ENCODE results near the gene SLC25A48.

Gene SLC25A48, protein sequence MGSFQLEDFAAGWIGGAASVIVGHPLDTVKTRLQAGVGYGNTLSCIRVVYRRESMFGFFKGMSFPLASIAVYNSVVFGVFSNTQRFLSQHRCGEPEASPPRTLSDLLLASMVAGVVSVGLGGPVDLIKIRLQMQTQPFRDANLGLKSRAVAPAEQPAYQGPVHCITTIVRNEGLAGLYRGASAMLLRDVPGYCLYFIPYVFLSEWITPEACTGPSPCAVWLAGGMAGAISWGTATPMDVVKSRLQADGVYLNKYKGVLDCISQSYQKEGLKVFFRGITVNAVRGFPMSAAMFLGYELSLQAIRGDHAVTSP

DNA sequence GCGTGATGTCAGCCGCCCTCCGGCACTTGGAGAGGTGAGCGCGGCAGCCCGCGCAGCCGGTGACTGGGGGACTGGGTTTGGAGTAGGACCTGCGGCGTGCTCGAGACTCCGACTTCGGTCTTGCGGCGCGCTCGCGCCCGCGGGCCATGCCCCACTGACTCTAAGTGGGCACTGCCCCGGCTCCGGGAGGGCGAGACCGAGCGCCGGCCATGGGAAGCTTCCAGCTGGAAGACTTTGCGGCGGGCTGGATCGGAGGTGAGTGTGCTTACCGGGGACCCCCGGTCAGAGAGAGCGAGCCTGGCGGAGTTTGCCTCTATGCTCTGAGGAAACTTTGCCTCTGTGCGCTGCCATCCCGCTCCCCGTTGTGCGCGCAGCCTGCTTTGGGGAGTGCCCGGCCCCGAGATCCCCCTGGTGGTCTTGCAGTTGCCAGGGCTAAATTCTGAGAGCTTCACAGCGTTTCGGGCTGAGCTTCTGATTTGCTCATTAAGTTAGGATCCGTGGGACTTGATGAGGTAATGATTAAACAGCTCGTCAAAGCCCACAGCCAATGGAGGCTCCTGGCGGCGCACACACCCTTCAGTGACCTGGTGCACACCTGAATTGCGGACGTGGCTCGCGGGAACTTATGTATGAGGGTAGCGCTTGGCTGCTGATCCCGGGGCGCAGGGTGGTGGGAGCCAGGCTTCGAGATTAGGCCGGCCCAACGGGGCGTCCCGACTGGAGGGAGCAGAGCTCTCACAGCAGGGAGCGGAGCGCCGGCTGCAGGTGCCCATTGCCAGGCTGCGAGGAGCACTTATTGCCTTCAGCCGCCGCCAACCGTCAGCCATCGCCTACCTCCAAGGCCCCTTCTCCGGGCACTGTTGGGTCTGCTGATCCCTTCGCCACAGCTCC is at the start of gene SLC25A48:
Gene SLC25A48, plus strand, starts transcription at position 25 of the 891 bp plus-strand sequence. Its CDS starts 185 bp downstream, at position 210.
- DNase-seq = peak; percentile 70

DNA sequence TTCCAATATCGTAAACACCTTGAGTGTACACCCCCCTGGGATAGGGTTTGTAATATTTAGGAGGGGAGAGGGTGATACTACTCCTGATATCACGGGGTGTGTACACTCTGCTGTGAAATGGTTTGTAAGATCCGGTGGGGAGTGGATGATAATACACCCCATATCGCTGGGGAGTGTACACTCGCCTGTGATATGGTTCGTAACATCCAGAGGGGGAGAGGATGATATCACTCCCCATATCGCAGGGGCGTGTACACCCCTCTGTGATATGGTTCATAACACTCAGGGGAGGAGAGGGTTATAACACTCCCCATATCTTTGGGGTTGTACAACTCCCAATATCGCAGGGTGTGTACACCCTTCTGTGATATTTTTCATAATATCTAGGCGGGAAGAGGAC is 33.8 kb upstream of the SLC25A48 start:
- DNase-seq = no peak

DNA sequence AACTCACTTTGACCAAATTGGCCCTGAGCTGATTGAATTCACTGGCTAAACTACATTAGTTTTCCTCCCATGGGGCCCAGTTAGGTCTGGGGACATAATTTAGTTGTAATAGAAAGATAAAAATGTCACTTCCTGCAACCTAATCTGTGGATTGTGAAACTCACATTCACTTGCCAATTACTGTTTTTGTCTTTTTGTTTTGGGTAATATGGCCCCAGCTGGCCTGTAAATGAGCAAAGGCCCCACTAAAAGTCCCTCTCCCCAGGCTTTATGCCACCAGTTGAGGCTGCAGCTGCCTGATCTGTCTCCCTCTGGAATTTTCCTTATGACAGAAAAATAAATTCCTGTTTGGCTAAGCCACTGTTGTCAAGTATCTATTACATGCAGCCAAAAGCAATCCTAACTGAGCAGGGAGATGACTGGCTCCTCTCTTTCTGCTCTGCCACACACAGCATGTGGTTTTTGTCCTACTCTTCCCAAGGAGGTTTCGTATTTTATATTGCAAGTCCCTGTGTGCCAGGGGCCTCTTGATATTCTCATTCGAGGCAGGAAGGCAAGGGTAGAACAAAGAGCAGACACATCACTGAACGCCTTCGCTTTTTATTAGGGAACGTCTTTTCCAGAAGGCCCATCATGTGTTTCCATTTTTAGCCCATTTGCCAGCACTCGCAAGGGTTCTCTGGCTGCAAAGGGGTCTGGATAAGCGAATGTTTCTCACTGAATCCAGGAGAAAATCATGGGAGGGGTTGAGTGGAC is 24.1 kb upstream of the SLC25A48 start:
- no peak for DNase-seq

DNA sequence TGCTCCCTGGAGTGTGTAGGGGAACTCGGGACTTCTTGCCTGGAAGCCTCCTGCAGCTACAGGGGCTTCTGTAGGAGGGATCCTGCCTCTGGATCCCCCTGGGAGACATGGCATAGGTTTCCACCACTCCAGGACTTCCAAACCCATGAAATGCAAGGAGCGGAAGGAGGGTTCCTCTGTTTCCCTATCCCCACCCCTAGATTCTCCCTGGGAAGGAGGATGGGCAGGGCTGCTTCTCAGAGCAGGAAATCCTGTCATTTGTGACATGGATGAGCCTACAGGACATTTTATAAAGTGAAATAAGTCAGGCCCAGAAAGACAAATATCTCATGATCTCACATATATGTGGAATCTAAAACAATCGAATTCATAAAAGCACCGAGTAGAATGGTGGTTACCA is 23.5 kb upstream of the SLC25A48 start:
- DNase-seq = no peak

DNA sequence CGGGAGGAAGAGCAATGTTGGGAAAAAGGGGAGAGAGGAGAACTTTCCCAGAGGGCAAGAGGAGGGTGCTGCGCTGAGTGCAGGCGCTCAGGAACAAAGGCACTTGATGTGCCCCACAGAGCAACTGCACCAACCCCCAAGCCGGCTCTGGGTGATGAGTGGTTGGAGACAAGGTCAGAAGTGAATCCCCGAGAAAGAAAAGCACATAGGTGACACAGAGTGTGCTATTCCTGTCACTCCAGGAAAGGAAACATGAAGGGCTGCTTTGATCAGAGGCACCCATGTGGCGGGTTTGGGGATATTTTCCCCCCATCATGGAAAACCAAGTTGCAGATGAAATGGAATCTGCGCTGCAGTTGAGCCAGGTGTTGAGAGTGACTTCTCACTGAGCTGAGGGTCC is 20.7 kb upstream of the SLC25A48 start:
- no peak for DNase-seq

GRCh38 chr5:135814316-135814715 is 20.1 kb upstream of the SLC25A48 start:
- DNase-seq = no peak

GRCh38 chr5:135814812-135815211 is 19.7 kb upstream of the SLC25A48 start:
- DNase-seq = no peak

GRCh38 chr5:135821061-135821801 is 13.2 kb upstream of the SLC25A48 start:
- no peak for DNase-seq

DNA sequence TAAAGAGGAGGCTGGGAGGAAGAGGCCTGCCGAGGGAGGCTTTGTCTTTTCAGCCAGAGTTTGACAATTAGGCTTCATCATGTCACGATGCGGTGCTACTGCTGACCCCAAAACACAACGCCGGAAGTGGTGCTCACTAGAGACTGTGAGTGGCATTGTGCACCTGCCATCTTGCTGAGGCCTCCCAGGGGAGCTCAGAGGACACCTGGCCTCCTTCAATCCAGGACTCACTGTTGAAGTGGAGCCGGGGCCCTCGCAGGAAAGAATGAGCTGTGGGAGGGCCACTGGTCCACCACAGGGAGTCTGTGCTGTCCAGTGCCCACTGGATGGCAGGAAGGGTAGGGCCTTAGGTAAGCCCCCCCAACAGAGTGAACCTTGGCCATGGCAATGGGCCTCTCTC is 12.7 kb upstream of the SLC25A48 start:
- no peak for DNase-seq

DNA sequence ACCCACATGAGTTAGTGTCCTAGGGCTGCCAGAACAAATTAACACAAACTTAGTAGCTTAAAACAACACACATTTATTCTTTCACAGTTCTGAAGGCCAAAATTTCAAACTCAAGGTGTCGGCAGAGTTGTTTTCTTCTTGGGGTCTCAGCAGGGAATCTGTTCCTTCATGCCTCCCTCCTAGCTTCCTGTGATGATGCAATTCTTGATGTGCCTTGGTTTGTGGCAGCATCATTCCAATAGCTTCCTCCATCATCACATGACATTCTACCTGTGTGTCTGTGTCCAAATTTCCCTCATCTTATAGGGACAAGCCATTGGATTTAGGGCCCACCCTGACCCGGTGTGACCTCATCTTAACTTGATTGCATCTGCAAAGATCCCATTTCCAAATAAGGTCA is 12.2 kb upstream of the SLC25A48 start:
- DNase-seq = no peak

- no peak for DNase-seq
These were observed 11.5 kb upstream of the SLC25A48 start for GRCh38 chr5:135822959-135823358.

DNA sequence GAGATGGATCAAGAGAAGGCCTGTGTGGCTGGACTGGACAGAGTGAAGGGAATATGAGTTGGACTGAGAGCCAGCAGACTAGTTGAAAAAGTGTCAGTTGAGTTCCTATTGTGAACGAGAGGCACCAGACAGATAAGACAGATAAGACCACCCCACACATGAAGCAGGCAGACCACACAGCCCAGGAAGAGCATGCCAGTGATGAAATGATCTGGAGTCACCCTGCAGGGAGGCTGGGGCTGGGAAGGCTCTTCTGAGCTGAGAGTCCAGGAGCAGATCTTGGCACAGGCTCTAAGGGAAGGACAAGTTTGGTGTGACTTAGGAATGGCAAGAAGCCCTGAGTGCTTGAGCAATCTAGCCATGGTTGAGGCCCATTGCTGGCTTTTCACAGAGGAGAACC is 10.6 kb upstream of the SLC25A48 start:
- no peak for DNase-seq

DNA sequence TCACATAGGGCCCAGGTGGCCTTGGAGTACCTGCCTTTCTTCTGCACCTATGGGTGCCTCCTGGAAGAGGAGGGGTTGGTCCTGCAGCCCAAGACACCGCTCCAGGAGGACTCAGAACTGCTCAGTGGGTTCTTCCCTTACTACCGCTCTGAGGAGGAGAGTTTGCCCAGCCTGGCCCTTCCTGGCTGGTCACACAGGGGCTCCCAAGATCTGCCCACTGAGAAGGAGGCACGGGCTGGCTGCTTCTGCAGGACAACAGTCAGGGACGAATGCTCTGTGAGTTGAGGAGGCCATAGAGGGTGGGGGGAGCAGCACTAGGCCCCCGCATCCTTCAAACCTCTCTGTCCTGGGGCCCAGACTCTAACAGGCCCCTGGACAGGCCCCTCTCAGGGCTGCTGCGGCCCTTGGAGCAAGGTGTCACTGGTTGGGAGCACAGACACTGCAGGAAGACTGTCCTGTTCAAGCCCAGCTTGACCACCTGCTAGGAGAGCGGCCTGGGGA is 9.9 kb upstream of the SLC25A48 start:
- DNase-seq = no peak

DNA sequence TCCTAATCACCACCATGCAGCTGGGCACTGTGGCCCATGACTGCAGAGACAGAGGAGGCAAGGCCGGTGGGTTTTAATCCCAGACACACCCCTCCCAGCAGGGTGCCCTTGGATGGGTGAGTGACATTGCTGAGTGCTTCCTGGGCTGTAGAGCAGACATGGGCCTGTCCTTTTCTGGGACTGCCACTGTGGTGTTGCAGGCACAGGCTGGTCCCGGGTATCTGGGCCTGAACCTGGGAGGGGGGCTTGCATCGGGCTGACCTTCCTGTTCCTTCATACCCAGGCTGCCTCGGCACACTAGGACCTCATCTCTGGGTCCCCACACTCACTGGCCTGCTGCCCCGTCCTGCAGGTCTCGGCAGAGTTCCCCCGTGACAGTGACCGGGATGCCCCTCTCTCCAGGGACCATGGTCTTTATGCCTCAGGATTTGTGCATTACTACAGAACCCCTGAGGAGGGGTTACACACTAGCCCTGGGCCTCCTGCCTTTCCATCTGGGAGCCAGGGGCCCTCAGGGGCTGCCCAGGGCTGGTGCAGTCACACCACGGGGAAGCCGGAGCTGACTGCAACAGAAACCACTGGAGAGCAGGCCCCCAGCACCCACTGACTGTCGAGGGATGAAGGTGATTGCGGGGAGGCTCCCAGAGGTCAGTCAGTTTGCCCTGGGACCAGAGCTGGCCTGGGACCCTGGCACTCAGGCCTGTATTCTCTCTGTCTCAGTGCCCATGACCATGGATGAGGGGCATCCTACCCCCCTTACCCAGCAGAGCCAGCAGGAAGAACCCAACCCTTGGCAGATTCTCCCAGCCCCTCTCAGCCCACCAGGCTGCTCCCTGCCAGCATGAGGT is 8.9 kb upstream of the SLC25A48 start:
- DNase-seq = no peak

DNA sequence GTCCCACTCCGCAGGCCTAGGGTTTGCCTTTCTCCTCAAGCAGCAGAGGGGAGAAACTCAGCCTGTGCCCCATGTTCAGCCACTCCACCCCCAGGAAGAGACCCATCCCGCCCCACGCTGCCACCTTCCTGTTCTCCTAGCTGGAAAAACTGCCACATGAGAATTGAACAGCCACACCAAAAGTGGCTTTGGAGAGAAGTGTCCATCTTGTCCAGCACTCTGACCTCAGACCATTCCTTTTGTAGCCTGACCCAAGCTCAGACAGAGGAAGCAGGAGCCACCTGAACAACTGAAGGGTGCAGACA is 8.3 kb upstream of the SLC25A48 start:
- no peak for DNase-seq

DNA sequence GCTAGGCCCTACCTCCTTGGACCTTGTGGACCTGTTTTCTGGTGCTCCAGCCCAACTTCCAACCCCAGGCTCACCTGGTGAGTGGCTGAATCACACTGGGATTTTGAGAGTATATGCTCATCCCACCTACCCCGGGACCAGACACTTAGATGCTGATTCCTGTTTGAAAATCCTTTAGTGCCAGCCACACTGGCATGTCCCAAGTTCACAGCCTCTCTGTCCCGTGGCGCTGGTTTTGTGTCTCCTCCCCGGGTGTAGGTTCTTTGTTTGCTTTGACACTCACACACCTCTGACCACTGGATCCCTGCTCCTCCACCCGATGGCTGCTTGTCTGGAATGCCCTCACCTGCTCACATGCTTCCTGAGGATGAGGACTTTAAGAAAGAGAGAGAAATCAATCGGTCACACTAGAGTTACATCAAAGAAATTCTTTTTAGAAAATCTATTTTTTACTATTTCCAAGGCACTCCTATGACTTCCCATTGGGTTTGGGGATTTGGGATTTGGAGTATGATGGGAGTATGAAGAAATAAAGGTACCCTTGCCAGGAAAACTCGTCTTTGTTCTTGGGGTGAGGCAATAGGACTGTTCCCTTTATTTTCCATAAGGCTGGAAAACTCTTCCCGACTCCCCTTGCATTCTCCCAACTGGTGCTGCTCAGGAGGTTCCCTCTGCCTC is 7.3 kb upstream of the SLC25A48 start:
- DNase-seq = no peak

GRCh38 chr5:135827965-135828781 is 6.3 kb upstream of the SLC25A48 start:
- DNase-seq = no peak

DNA sequence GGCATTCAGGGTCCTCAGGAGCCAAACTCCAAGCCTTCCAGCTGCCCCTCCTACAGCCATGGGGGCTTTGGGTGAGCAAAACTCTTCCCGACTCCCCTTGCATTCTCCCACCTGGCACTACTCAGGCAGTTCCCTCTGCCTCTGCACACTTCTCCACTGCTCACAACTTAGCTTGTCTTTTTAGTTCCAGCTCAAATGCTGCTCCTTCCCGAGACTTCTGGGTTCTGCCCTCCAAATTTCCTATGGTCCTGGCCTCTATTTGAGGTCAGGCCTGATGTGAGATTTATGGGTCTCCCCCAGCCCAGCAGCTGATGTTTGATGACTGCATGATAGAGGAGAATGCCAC is 5.7 kb upstream of the SLC25A48 start:
- DNase-seq = no peak

GRCh38 chr5:135829179-135829578 is 5.3 kb upstream of the SLC25A48 start:
- no peak for DNase-seq

DNA sequence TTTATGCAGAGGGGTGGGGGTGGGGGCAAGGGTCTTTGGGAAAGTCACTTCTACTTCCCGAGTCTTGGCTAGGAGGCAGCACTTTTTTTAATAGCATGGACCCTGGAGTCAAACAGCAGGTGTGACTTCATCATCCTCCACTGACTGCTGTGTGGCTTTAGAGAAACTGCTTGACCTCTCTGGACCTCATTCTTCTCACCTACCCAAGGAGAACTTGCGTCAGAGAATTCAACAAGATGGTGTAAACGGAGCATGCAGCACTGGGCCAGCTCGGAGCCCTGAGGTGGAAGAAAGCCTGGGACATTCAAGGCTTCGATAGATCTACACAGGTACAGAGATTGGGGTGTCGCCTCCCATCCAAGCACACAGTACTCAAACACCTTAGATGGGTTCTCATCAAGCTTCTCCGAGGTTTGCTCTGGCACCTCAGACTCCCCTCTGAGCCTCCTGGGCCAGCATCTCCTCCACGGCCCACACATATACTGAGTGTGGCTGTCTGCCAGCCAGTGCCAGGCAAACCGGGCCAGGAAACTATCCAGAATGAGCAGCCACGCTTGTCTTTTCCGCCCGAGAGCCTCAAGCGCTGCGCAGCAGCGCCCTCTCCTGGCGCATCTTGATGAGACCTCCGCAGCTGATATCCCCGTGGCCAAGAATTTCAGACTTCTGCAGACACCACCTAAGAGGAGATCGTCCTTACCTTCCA is 4.6 kb upstream of the SLC25A48 start:
- peak; percentile 72 for DNase-seq
